Keratinocyte (primary cell): Measurements from ENCODE around the gene PPP4C. TPM values are rescaled to one million over a fixed set of nuclear protein-coding genes. Genes with fewer than 3 reads are reported as not detected.

Experiments
- DNase-seq: peaks from one replicate; pipeline ENCODE4 v3.0.0-alpha.2; 2011; ENCODE audit warnings: low read depth, missing footprints, low spot score
- FAIRE-seq: peaks from 2 replicates; lab custom pipeline; 2011; peaks lifted over from hg19 to GRCh38; lab: Jason Lieb, UNC
- H2AFZ ChIP-seq: 2 replicates; pipeline ENCODE4 v1.6.0; 2012; ENCODE audit warnings: low read length, control low read depth, inconsistent platforms; ENCODE audit not compliant: control insufficient read depth
- H3K27ac ChIP-seq: 2 replicates; pipeline ENCODE4 v1.5.1; 2011; ENCODE audit warnings: low read length; ENCODE audit not compliant: control insufficient read depth, insufficient read depth
- H3K27me3 ChIP-seq: 3 replicates; pipeline ENCODE4 v1.6.0; 2011; ENCODE audit warnings: low read length; ENCODE audit not compliant: control insufficient read depth, insufficient read depth; ENCODE audit errors: extremely low read depth
- H3K36me3 ChIP-seq, 2 experiments: 2 replicates in 1 of 2; 3 replicates in 1 of 2; pipeline ENCODE4 v1.5.1; 2011; ENCODE audit warnings: low read length in 2 of 2, mild to moderate bottlenecking in 1 of 2; ENCODE audit not compliant: control insufficient read depth in 2 of 2, insufficient read depth in 2 of 2; ENCODE audit errors: extremely low read depth in 1 of 2
- H3K4me1 ChIP-seq: 3 replicates; pipeline ENCODE4 v1.5.1; 2011; ENCODE audit warnings: low read length; ENCODE audit not compliant: control insufficient read depth, insufficient read depth; ENCODE audit errors: extremely low read depth
- H3K4me2 ChIP-seq: 3 replicates; pipeline ENCODE4 v1.6.0; 2011; ENCODE audit warnings: low read depth, low read length; ENCODE audit not compliant: control insufficient read depth, insufficient read depth; ENCODE audit errors: extremely low read depth
- H3K4me3 ChIP-seq, 3 experiments: fragments of 200-600 bp in 1 of 3; sonication (generic) in 1 of 3; 2 replicates in 2 of 3; 3 replicates in 1 of 3; pipeline ENCODE4 v1.5.1; 2011 to 2016; ENCODE audit warnings: low read length in 3 of 3, mild to moderate bottlenecking in 3 of 3, control low read depth in 2 of 3, inconsistent platforms in 1 of 3, low read depth in 1 of 3, mixed read lengths in 1 of 3, mixed run types in 1 of 3, moderate library complexity in 1 of 3; ENCODE audit not compliant: control insufficient read depth in 2 of 3, insufficient read depth in 2 of 3; ENCODE audit errors: extremely low read depth in 1 of 3
- H3K79me2 ChIP-seq: 2 replicates; pipeline ENCODE4 v1.6.0; 2012; ENCODE audit warnings: low read length; ENCODE audit not compliant: control insufficient read depth, insufficient read depth
- H3K9ac ChIP-seq: 3 replicates; pipeline ENCODE4 v1.6.0; 2011; ENCODE audit warnings: low read length; ENCODE audit not compliant: control insufficient read depth, insufficient read depth; ENCODE audit errors: extremely low read depth
- H3K9me1 ChIP-seq: 3 replicates; pipeline ENCODE4 v1.6.0; 2011; ENCODE audit warnings: low read length; ENCODE audit not compliant: control insufficient read depth, insufficient read depth; ENCODE audit errors: extremely low read depth
- H3K9me3 ChIP-seq: 2 replicates; pipeline ENCODE4 v1.5.1; 2012; ENCODE audit warnings: low read depth, low read length; ENCODE audit not compliant: control insufficient read depth
- H4K20me1 ChIP-seq: 3 replicates; pipeline ENCODE4 v1.6.0; 2011; ENCODE audit warnings: low read length; ENCODE audit not compliant: control insufficient read depth, insufficient read depth; ENCODE audit errors: extremely low read depth
- CTCF ChIP-seq, 3 experiments: IDR thresholded peaks in 1 of 3; conservative IDR thresholded peaks in 1 of 3; optimal IDR thresholded peaks in 1 of 3; 2 replicates in 2 of 3; 3 replicates in 1 of 3; pipeline versions ENCODE3 to v1.5.1; 2011; ENCODE audit warnings: low read length in 3 of 3, mild to moderate bottlenecking in 3 of 3, moderate library complexity in 2 of 3, control low read depth in 1 of 3, inconsistent platforms in 1 of 3; ENCODE audit not compliant: insufficient read depth in 2 of 3; ENCODE audit errors: extremely low read depth in 1 of 3
- EZH2 ChIP-seq: IDR thresholded peaks from one replicate; pipeline ENCODE4 v1.6.1; 2012; ENCODE audit warnings: inconsistent platforms, mild to moderate bottlenecking, low read length, moderate library complexity
- dilution Hi-C: fragments of 300-500 bp; cut with MboI; formaldehyde crosslinking; loops from one replicate; pipeline ENCODE4 v1.7.0; 2020; ENCODE audit warnings: low sequenced_read_pairs; ENCODE audit not compliant: extremely low pct_ligation_motif_present
- polyA plus RNA-seq, 5 experiments: library from polyadenylated mRNA; depleted of rRNA in 3 of 5; stranded (reverse) in 3 of 5; stranded (forward) in 1 of 5; unstranded in 1 of 5; fragments of >200 nt; gene quantifications; 1 replicate in 1 of 5; 2 replicates in 3 of 5; 3 replicates in 1 of 5; pipeline versions ENCODE4 v1.2.1 to v1.2.3, GENCODE V29; 2011 to 2012; ENCODE audit warnings: missing spikeins in 2 of 5, low read depth in 1 of 5, low replicate concordance in 1 of 5

PPP4C gene
- polyA plus RNA-seq, 1 donor (not counting 4 experiments of a cell fraction or from before 2014, with no cell fraction given), result 124 TPM

GRCh38 chr16:30084096-30084815 lies 8.5 kb downstream of the PPP4C start:
- TF ChIP-seq CTCF (optimal IDR thresholded peaks at IDR 0.05 in 1 of 3, IDR thresholded peaks at IDR 0.05 in 1 of 3, conservative IDR thresholded peaks at IDR 0.05 in 1 of 3; ENCODE audit: extremely low read depth in 1 of 3, insufficient read depth in 2 of 3, low read length in 3 of 3) (no peak), EZH2 (no peak)
- dilution Hi-C loops, result no loop called here
- H3K79me2 ChIP-seq, result peaks cover 20% of the 10 kb centered on the region
- H3K27ac ChIP-seq, result no peak overlapping the region
- DNase-seq, result no peak
- peaks cover 2% of the 10 kb centered on the region for H4K20me1 ChIP-seq
- H3K4me1 ChIP-seq, result peaks cover 9% of the 10 kb centered on the region
- H3K9me3 ChIP-seq, result no peaks in the 10 kb centered on the region
- H3K9me1 ChIP-seq, result no peaks in the 10 kb centered on the region
- peaks cover 38 to 42% of the 10 kb centered on the region in 2 experiments for H3K36me3 ChIP-seq
- no peaks in the 10 kb centered on the region for H3K27me3 ChIP-seq
- FAIRE-seq, result no peak
- H3K4me2 ChIP-seq, result no peak overlapping the region
- no peak overlapping the region for H3K9ac ChIP-seq
- H3K4me3 ChIP-seq, result no peak overlapping the region
- H2AFZ ChIP-seq, result no peak overlapping the region

GRCh38 chr16:30084816-30085159 lies 9.0 kb downstream of the PPP4C start:
- peaks cover 34 to 37% of the 10 kb centered on the region in 2 experiments for H3K36me3 ChIP-seq
- no peaks in the 10 kb centered on the region for H3K9me3 ChIP-seq
- H3K9ac ChIP-seq, result no peak overlapping the region
- H4K20me1 ChIP-seq, result peaks cover 2% of the 10 kb centered on the region
- H3K4me1 ChIP-seq, result peaks cover 13% of the 10 kb centered on the region
- no peak overlapping the region for H3K4me2 ChIP-seq
- H3K9me1 ChIP-seq, result no peaks in the 10 kb centered on the region
- no peak overlapping the region for H2AFZ ChIP-seq
- no peak for DNase-seq
- FAIRE-seq, result no peak
- TF ChIP-seq CTCF (optimal IDR thresholded peaks at IDR 0.05 in 1 of 3, IDR thresholded peaks at IDR 0.05 in 1 of 3, conservative IDR thresholded peaks at IDR 0.05 in 1 of 3; ENCODE audit: extremely low read depth in 1 of 3, insufficient read depth in 2 of 3, low read length in 3 of 3) (no peak), EZH2 (no peak)
- dilution Hi-C loops, result no loop called here
- H3K4me3 ChIP-seq, result no peak overlapping the region
- H3K79me2 ChIP-seq, result peaks cover 15% of the 10 kb centered on the region
- no peak overlapping the region for H3K27ac ChIP-seq
- H3K27me3 ChIP-seq, result no peaks in the 10 kb centered on the region
